GM23338 (cell line): ENCODE measurements around the gene MARK2.

Source experiments
- CREB1 ChIP-seq: fragments of 250-450 bp; sonication (Bioruptor Pico); IDR thresholded peaks from 2 replicates; pipeline ENCODE4 v1.5.0; 2020; ENCODE audit warnings: low read depth, mild to moderate bottlenecking, moderate library complexity
- CTCF ChIP-seq, 2 experiments: fragments of 200-600 bp in 1 of 2; sonication (generic) in 1 of 2; conservative IDR thresholded peaks; 2 replicates each; pipeline versions ENCODE4 v1.5.1 to v1.6.1; 2016 to 2017; ENCODE audit warnings: antibody characterized with exemption in 2 of 2, low read depth in 2 of 2, mild to moderate bottlenecking in 2 of 2, moderate library complexity in 1 of 2
- STAT1 ChIP-seq: IDR thresholded peaks from one replicate; pipeline ENCODE4 v1.6.1; 2016; ENCODE audit warnings: antibody characterized with exemption; ENCODE audit not compliant: unreplicated experiment
- ZNF462 ChIP-seq: fragments of 250-450 bp; sonication (Bioruptor Pico); IDR thresholded peaks from 2 replicates; pipeline ENCODE4 v1.5.0; 2020; ENCODE audit warnings: mild to moderate bottlenecking, moderate library complexity

GRCh38 chr11:63887386-63887999, 48.6 kb downstream of the MARK2 start:
- TF ChIP-seq CTCF (conservative IDR thresholded peaks at IDR 0.05; ENCODE audit: low read depth in 2 of 2) (no peak), CREB1 (CRISPR knock-in tag) (no peak), STAT1 (no peak), ZNF462 (no peak)
